Stomach (tissue), 4 donors: Measurements from ENCODE around the gene FOSL1.

Experiments used
- EP300 ChIP-seq: sonication (generic); formaldehyde crosslinking; IDR thresholded peaks from one replicate; pipeline ENCODE4 v1.6.1; 2017; ENCODE audit warnings: antibody characterized with exemption
- POLR2A ChIP-seq, 4 donors: fragments of 450-650 bp; IDR thresholded peaks; one replicate each; pipeline ENCODE4 v1.6.1; 2016; ENCODE audit warnings: antibody characterized with exemption in 4 of 4, control low read depth in 2 of 4, mild to moderate bottlenecking in 1 of 4, moderate library complexity in 1 of 4
- POLR2AphosphoS5 ChIP-seq, 3 donors: sonication (generic); formaldehyde crosslinking; IDR thresholded peaks; one replicate each; pipeline ENCODE4 v1.6.1; 2016; ENCODE audit warnings: antibody characterized with exemption in 3 of 3
- TF ChIP-seq, protein P1 (sequence below), 7 experiments: fragments of 450-650 bp in 4 of 7; fragments of 200-600 bp in 3 of 7; sonication (generic) in 3 of 7; IDR thresholded peaks; one replicate each; pipeline ENCODE4 v1.5.1; 2016 to 2019; ENCODE audit warnings: antibody characterized with exemption in 7 of 7, control low read depth in 2 of 7, mild to moderate bottlenecking in 1 of 7

DNA sequence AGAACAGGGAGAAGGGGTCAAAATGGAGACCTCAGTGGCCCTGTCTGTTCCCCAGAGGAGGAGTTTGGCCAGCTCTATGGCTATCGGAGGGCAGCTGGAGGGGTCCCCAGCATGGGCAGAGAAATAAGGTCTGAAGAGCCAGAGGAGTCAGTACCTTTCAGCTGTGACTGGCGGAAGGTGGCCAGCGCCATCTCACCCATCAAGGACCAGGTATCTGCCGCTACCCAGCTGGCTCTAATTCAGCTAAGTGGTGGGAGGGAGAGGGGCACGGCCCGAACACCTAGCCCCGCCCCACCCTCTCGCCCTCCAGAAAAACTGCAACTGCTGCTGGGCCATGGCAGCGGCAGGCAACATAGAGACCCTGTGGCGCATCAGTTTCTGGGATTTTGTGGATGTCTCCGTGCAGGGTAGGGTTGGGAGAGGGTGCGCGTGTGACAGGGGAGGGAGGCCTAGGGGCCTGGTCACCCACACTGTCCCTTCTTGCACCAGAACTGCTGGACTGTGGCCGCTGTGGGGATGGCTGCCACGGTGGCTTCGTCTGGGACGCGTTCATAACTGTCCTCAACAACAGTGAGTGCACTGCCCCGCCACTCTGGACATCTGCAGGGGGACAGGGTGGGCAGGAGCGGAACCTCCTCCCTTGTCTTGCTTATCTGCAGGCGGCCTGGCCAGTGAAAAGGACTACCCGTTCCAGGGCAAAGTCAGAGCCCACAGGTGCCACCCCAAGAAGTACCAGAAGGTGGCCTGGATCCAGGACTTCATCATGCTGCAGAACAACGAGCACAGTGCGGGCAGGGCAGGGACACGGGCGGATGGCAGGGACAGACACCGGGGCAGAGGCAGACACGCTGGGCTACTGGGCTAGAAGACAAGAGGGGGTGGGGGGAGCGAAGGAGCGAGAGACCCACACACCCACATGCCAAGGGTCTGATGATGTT, 17.8 kb downstream of the FOSL1 start:
- TF ChIP-seq EP300 = no peak
- TF ChIP-seq, protein P1, sequence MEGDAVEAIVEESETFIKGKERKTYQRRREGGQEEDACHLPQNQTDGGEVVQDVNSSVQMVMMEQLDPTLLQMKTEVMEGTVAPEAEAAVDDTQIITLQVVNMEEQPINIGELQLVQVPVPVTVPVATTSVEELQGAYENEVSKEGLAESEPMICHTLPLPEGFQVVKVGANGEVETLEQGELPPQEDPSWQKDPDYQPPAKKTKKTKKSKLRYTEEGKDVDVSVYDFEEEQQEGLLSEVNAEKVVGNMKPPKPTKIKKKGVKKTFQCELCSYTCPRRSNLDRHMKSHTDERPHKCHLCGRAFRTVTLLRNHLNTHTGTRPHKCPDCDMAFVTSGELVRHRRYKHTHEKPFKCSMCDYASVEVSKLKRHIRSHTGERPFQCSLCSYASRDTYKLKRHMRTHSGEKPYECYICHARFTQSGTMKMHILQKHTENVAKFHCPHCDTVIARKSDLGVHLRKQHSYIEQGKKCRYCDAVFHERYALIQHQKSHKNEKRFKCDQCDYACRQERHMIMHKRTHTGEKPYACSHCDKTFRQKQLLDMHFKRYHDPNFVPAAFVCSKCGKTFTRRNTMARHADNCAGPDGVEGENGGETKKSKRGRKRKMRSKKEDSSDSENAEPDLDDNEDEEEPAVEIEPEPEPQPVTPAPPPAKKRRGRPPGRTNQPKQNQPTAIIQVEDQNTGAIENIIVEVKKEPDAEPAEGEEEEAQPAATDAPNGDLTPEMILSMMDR (IDR thresholded peaks at IDR 0.05) = no peak
- TF ChIP-seq POLR2A (IDR thresholded peaks at IDR 0.05) = no peak
- TF ChIP-seq POLR2AphosphoS5 (IDR thresholded peaks at IDR 0.05) = no peak
